NCI-H526 (cell line): ENCODE results near the gene AKR1C8.
A peak's percentile ranks its signal among the peaks of the same experiment; 100 is the strongest.
"Not testable (repeated sequence)": the region's sequence is repeated elsewhere in the genome, so short reads cannot be mapped to it uniquely, and the experiment has no call there.

Experiments
- DNase-seq, 2 experiments: peaks; one replicate each; lab custom pipeline; 2025; lab: John Stamatoyannopoulos, UW

The AKR1C8 gene

DNA sequence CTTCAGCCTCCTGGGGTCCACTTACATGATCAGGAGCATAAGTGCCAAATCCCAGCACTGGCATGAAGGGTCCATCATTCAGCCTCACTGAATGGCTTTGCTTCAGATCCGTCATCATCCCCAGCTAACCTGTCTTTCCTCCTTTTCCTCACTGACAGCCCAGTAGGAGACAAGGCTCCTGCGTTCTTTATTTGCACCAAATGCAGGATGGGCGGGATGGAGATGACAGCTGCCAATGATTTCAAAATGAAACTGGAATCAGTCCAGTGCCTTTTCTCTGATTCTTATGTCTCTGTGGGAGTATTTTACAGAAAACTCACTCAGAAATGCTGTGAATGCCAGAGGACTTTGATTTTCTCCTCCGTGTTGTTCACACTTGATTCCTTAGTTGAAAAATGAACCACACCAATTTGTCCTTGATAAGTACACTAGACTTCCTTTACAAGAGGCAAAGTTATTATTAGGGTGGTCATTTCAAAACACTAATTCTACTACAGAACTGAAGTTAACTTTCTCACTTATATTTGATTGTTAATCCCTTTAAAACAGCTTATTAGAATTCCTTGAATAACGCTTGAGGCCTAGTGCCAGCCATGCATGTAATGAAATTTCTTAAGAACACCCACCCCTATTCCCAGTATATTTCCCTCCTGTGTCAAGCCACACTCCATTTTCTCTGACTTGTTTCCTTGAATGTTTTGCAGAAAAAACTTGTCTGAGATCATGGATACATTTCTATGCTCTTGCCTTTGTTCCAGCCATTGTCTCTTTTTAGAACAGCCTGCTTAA lies at the start of gene AKR1C8:
TSS of gene AKR1C8 (minus strand) at position 164 of the 789 bp plus-strand sequence. CDS start at position 118, 46 bp downstream.
- no peak for DNase-seq

DNA sequence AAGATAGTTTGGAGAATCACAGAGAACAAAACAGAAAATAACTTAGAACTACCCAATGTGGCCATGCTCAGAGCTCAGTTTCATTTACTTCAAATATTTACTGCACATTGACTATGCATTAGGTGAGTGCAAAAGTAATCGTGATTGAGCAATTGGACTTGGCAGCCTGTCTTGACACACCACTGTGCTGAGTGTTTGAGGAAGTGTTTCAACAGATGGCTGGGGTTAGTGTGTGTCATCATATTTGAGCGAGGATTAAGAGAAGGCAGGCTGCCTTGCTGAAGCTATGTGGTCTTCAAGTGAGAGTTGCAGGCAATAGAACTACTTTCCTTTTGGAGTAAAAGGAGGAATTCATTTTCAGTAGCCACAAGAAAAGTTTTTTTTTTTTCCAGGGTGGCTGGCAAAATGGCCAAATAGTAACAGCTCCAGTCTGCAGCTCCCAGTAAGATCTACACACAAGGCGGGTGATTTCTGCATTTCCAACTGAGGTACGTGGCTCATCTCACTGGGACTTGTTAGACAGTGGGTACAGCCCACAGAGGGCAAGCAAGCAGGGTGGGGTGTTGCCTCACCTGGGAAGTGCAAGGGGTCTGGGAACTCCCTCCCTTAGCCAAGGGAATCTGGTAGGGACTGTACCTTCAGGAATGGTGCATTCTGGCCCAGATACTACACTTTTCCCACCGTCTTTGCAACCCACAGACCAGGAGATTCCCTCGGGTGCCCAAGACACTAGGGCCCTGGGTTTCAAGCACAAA lies 49.3 kb upstream of the AKR1C8 start:
- DNase-seq: no peak

DNA sequence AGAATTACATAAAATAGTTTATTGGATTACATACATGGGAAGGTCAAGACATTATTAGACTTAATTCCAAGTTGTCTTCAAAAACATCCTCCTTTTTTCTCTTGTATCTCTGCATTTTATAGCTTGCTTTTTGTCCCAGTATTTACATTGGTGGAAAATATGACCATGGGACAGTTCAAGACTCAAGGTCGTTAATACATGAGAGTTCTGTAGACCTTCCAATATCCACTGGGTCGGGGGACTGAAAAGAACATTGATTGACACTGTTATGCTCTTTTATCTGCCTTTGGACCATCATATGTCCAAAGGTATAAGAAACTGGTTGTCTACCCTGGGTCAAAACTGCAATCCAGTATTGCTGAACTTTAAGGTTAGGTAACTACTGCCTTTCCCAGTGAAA lies 48.4 kb upstream of the AKR1C8 start:
- no peak for DNase-seq

DNA sequence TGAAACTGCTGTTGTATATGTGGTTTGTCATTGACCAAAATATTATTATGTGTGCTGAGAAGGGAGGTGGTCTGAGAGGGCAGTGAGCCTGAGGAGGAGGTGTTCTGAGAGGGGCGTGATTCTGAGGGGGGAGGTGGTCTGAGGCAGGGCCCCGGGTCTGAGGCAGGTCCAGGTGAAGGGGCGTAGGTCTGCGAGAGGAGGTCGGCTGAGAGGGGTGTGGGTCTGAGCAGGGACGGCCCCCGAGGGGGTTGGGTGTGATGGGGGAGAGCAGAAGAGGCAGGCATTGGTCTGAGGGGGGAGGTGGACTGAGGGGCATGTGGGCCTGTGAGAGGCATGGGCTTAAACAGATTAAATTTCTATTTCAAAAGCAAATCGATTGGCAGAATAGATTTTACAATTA lies 44.1 kb upstream of the AKR1C8 start:
- DNase-seq: no peak

DNA sequence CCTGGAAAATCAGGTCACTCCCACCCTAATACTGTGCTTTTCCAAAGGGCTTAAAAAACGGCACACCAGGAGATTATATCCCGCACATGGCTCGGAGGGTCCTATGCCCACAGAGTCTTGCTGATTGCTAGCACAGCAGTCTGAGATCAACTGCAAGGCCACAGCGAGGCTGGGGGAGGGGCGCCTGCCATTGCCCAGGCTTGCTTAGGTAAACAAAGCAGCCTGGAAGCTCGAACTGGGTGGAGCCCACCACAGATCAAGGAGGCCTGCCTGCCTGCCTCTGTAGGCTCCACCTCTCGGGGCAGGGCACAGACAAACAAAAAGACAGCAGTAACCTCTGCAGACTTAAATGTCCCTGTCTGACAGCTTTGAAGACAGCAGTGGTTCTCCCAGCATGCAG lies 38.0 kb upstream of the AKR1C8 start:
- DNase-seq: not testable (repeated sequence)

DNA sequence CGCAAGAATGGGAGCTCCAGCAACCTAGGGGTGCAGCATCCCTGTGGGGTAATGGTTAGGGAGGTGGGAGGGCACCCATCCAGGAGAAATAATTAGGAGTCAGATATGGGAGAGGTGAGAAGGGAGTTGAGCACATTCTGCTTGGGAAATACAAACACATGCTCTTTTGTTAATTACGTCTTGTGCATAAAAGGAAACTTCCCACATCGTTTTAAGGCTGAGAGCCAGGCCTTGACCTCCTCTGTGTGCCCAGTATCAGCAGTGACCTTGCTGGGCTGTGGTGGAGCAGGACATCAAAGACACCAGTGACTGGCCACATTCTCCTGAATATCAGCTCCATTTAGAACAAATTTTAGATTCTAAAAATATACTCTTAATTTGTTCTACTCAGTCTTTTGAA lies 34.3 kb upstream of the AKR1C8 start:
- no peak for DNase-seq

DNA sequence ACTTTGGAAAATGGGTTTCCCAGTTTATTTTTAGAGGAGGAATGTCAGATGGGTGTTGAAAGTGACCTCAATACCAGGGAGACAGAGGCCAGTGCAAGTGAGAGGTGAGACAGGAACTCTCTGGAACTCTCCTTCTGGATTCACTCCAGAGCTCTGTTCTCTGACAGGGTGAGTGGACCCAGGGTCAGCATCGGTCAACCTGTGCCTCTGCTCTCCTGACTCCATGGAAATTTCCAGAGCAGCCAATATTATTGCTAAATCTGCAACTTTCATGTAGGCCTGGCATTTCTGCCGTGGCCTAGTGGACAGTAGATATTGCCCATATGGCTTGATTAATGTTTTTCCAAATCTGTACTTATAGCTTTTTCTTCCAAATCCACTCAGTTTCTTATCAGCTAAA lies 31.9 kb upstream of the AKR1C8 start:
- no peak for DNase-seq

DNA sequence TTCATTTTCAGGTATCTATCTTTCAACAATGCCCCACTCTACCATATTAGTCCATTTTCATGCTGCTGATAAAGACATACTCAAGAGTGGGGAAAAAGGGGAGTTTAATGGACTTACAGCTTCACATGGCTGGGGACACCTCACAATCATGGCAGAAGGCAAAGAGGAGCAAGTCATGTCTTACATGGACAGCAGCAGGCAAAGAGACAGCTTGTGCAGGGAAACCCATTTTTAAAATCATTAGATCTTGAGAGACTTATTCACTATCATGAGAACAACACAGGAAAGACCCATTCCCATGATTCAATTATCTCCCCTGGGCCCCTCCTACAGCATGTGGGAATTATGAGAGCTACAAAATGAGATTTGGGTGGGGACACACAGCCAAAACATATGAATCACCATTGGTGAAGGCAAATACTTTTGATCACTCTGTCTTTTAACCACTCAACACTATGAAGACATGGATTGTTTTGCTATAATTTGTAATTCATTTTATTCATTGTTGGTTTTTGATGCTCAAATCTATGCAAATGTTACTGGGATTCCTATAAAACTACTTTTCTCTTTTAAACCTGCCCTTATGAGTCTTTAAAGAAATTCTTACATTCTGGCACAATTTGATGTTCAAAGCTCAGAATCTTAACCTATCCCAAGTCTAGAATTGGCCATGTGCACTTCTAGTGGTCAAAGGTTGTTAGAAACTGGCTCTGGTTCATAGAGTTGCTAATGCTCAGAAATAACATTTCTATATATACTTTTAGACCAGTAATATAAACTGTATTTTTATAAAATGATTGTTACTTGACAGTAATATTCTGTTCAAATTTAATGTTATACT lies 27.0 kb upstream of the AKR1C8 start:
- no peak for DNase-seq

DNA sequence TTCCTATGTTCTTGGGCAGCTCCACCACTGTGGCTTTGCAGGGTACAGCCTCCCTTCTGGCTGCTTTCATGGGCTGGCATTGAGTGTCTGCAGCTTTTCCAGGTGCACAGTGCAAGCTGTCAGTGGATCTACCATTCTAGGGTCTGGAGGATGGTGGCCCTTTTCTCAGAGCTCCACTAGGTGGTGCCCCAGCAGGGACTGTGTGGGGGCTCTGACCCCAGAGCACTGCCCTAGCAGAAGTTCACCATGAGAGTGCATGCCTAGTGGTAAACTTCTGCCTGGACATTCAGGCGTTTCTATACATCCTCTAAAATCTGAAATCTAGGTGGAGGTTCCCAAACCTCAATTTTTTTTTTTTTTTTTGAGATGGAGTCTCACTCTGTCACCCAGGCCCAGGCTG lies 25.3 kb upstream of the AKR1C8 start:
- not testable (repeated sequence) for DNase-seq

DNA sequence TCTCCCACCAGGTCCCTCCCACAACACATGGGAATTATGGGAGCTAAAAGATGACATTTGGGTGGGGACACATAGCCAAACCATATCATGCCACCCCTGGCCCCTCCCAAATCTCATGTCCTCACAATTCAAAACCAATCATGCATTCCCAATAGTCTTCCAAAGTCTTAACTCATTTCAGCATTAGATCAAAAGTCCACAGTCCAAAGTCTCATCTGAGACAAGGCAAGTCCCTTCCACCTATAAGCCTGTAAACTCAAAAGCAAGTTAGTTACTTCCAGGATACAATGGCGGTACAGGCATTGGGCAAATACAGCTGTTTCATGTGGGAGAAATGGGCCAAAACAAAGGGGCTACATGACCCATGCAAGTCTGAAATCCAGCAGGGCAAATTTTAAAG lies 24.8 kb upstream of the AKR1C8 start:
- DNase-seq: not testable (repeated sequence)

DNA sequence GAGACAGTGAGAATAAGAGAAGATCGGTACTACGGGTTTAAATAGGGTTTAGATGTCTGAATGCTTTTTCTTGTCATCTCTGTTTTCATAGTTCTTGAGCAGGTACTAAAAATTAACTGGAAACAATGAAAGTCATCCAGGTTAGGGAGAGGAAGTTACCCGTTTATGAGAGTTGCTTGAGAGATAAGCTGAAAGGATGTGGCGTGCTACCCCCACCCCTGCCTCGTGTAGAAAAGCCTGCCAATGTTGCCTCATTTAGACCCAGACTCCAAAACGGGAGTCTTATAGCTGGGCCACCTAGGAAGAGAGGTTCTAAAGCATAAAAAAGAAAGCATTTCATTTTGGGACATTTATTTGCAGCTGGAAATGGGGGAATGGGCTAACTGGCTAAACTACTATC lies 21.8 kb upstream of the AKR1C8 start:
- DNase-seq: no peak

DNA sequence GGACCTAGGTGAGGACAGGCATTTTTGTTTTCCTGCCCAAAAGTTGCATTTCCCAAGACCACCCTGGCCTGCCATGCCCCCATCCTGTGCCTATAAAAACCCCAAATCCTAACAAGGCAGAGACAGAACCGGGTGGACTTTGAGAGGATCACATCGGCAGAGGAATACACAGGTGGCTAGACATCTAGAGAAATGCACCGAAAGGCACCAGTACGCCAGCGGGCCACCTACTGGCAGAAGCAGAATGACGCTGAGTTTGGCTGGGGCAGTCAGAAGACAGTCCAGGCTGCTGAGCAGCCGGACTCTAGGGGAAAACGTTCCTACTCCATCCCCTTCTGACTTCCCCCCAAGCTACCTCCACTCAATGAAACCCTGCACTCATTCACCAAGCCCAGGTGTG lies 14.4 kb upstream of the AKR1C8 start:
- peak in 1 of 2 experiments; percentile 7 for DNase-seq

DNA sequence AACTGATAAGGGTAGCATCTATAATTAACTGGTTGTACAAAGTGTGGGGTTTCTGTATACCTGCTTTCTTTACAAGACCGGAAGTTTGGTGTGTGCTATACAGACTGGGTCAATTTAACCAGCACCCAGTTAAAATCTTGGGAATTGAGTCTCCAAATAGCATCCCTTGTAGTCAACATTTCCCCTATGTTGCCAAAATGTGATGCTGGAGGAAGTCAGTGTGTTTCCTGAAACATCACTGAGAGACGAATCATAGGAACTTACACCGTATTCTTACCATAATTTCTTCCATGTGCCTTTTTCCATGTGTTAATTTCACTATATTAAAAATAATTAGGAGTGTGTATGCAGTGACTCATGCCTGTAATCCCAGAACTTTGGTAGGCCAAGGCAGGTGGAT lies 13.4 kb upstream of the AKR1C8 start:
- DNase-seq: no peak

DNA sequence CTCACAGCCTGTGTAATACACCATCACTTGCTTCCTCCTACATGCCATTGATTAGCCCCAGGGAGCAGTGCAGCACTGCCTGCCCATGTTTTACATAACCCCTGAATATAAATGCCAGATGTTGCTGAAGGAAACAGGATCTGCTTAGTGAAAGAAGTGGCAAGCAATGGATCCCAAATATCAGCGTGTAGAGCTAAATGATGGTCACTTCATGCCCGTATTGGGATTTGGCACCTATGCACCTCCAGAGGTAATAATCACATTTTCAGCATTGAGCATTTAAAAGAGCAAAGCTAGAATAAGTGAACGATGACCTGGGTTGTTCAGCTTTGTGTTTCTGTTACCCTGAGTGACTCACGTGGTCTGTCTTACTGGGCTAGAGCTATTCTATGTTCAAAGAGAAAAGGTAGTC lies 11.8 kb upstream of the AKR1C8 start, which contains the start of gene AKR1C4:
TSS of gene AKR1C4 (plus strand) at position 136 of the 412 bp plus-strand sequence. CDS start at position 167, 31 bp downstream.
- DNase-seq: peak; percentile 1 to 42

DNA sequence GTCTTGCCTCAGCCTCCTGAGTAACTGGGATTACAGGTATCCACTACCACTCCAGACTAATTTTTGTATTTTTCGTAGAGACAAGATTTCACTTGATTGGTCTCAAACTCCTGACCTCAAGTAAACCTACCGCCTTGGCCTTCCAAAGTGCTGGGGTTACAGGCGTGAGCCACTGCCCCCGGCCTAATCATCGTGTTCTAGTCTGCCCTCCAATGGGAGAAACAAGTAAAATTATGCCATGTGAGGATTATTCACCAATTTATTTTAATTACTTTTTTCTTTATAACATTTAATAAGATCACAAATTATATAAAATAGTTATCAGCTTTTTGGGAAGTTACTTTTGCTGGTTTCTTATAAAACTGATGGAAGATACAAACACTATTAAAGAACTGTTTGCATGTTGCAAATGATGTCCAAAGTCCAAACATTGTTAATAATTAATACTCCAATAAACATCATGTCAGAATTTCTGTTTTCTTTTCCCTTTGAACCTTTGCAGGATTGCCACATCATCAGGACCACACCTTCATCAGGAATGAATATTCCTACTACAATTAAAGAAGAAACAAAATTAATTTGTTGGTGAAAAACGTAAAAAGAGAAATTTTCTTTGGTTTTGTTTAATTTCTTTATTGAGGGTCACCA lies 10.9 kb upstream of the AKR1C8 start:
- peak in 1 of 2 experiments; percentile 14 for DNase-seq

DNA sequence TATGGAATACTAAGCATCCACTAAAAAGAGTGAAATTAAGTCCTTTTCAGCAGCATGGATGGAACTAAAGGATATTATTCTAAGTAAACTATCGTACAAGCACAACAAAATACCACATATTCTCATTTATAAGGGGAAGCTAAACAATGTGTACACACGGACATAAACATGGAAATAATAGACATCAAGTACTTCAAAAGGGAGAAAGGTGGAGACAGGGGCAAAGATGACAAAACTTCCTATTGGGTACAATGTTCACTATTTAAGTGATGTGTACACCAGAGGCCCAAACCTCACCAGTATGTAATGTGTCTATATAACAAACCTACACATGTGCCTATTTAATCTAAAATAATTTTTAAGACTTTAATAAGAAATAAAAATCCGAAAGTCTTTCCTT lies 9.5 kb upstream of the AKR1C8 start:
- no peak for DNase-seq

DNA sequence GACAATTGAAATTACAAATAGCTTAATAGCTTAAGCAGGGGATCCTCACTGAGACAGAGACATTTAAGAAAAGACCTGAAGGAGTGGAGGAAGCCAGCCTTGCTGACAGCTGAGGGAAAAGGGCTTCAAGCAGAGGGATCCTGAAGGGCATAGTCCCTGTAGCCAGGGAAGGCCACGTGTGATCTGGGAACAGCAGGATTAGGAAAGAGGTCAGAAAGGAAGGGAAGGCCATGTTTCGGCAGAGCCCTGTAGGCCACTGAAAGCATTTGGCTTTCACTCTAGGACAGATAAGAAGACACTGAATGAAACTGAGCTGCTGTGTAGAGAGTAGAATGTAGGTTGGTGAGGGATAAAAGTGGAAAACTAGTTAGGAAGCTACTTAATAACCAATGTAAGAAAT lies 3.4 kb upstream of the AKR1C8 start:
- DNase-seq: no peak

DNA sequence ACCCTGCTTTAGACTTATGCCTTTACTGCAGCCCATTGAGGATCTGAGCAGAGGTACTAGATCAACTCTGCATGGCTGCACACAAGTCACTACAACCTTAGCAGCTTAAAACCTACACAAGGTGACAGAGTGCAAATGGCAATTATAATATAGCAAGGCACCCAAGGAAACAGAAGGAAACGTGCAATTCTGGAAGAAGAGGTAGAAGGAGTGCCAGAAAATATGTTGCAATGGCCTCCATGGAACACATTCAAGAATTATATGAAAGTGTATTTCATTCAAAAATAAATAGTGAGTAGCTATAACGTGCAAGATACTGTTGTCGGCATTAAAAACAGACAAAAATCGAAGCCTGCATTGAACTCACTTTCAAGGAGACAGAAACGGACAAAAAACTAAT lies 2.9 kb upstream of the AKR1C8 start:
- no peak for DNase-seq

DNA sequence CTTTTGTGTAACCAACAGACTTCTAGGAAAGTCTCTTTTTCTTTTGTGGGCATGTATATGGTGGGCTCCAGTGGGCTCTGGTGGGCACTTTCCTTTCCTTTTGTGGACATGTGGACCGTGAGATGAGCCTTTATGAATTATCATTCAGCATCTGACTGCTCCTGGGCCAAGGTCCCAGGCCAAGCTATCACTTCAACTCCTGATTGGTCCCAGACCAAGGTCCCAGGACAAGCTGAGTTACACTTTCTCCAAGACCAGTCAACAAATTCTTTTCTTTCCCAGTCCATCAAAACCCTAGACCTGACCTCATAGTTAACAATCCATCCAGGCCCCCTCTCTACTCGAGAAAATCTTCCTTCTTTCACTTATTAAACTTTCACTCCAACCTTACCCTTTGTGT lies 1.0 kb downstream of the AKR1C8 start:
- no peak for DNase-seq

DNA sequence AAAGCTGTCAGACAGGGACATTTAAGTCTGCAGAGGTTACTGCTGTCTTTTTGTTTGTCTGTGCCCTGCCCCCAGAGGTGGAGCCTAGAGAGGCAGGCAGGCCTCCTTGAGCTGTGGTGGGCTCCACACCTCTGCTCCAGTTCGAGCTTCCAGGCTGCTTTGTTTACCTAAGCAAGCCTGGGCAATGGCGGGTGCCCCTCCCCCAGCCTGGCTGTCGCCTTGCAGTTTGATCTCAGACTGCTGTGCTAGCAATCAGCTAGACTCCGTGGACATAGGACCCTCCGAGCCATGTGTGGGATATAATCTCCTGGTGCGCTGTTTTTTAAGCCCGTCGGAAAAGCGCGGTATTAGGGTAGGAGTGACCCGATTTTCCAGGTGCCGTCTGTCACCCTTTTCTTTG lies 4.4 kb downstream of the AKR1C8 start:
- not testable (repeated sequence) for DNase-seq

DNA sequence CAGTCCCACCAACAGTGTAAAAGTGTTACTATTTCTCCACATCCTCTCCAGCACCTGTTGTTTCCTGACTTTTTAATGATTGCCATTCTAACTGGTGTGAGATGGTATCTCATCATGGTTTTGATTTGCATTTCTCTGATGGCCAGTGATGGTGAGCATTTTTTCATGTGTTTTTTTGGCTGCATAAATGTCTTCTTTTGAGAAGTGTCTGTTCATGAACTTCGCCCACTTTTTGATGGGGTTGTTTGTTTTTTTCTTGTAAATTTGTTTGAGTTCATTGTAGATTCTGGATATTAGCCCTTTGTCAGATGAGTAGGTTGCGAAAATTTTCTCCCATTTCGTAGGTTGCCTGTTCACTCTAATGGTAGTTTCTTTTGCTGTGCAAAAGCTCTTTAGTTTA lies 9.4 kb downstream of the AKR1C8 start:
- not testable (repeated sequence) for DNase-seq

DNA sequence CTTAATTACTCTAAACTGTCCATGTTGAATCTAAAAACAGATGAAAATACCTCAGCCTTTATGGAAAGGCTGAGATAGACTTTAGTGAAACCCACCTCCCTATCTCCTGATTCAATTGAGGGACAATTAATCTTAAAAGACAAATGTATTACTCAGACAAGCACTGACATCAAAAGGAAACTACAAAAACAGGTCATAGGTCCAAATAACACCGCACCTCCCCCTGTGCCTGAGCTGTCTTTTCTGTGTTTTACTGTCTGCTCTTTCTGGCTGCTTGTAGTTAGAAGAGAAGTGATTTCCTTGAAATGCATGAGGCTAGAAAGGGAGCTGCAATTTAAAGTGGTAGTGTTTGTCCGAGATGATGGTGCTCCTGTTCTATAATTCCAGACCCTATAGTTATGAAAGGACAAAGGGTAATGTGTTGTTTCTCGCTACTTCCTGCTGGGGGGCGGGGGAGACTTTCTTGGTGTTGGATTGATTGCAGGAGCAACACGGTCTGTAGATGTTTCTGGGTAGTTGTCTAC lies 16.0 kb downstream of the AKR1C8 start:
- no peak for DNase-seq
